ENCODE results near the gene ADGRF1. TPM values are rescaled to one million over a fixed set of nuclear protein-coding genes. Genes with fewer than 3 reads are reported as not detected.

Gene ADGRF1
- total RNA-seq, 1 experiment from 2014 or later, result 39.6 TPM

- H3K27ac ChIP-seq (ENCODE audit: low read depth, low read length), result no peak overlapping the region
- RAD21 ChIA-PET (ENCODE audit: low non-redundant PET in 1 of 2, low total read pairs in 2 of 2, uncharacterized antibody in 2 of 2, unreplicated experiment in 2 of 2), result no interaction called here
- H3K79me2 ChIP-seq (ENCODE audit: insufficient read depth, low read length), result no peaks in the 10 kb centered on the region
- DNase-seq (ENCODE audit: low read depth, low spot score) (no peak), ATAC-seq (no peak)
- TF ChIP-seq POLR2AphosphoS5 (IDR thresholded peaks at IDR 0.05; ENCODE audit: low read depth, low read length), result no peak
- no peak for TF ChIP-seq SRF (IDR thresholded peaks at IDR 0.05; ENCODE audit: low read depth)
- TF ChIP-seq EZH2phosphoT487 (IDR thresholded peaks at IDR 0.05; ENCODE audit: borderline replicate concordance), result no peak
- TF ChIP-seq POLR2A (IDR thresholded peaks at IDR 0.05; ENCODE audit: borderline replicate concordance, extremely low read depth, insufficient read depth, insufficient read length), result no peak
- TF ChIP-seq MAX (IDR thresholded peaks at IDR 0.05), result no peak
- no peak for TF ChIP-seq EGR1 (IDR thresholded peaks at IDR 0.05; ENCODE audit: low read depth)
- TF ChIP-seq FOSL1 (IDR thresholded peaks at IDR 0.05; ENCODE audit: low read depth), result no peak
- TF ChIP-seq ELF1 (IDR thresholded peaks at IDR 0.05; ENCODE audit: borderline replicate concordance, low read depth), result no peak
- no peak for TF ChIP-seq ZFX (IDR thresholded peaks at IDR 0.05)
- no peak for TF ChIP-seq TCF7L2 (IDR thresholded peaks at IDR 0.05; ENCODE audit: borderline replicate concordance, extremely low read depth, insufficient read depth, insufficient read length)
- no peak for TF ChIP-seq RAD21 (IDR thresholded peaks at IDR 0.05; ENCODE audit: low read depth)
- no peaks in the 10 kb centered on the region for H3K9me2 ChIP-seq (ENCODE audit: insufficient read depth)
- H4K20me1 ChIP-seq (ENCODE audit: insufficient read depth), result no peaks in the 10 kb centered on the region
- intact Hi-C loops (cut with micrococcal nuclease), result no loop called here
- H3K9me3 ChIP-seq (ENCODE audit: control insufficient read depth in 1 of 2, insufficient read depth in 1 of 2, low read depth in 1 of 2, low read length in 2 of 2), result no peaks in the 10 kb centered on the region
- H2AFZ ChIP-seq (ENCODE audit: low read depth, low read length, poor library complexity, severe bottlenecking), result no peak overlapping the region
- H3K4me2 ChIP-seq (ENCODE audit: low read length), result no peak overlapping the region
- H3K4me3 ChIP-seq (replicated peaks in 1 of 2; ENCODE audit: low read depth in 1 of 2, low read length in 2 of 2), result no peak overlapping the region
- H3K36me3 ChIP-seq (ENCODE audit: control insufficient read depth in 1 of 2, insufficient read depth in 2 of 2, low read length in 2 of 2), result peaks cover 0 to 27% of the 10 kb centered on the region in 2 experiments; a peak in 2 of 4 replicates
- H3K27me3 ChIP-seq (ENCODE audit: insufficient read depth, low read length), result no peaks in the 10 kb centered on the region
- POLR2A ChIA-PET, result no interaction called here
- no TSS peak for BruUV-seq (replicated peaks)
- H3K4me1 ChIP-seq (ENCODE audit: control insufficient read depth in 1 of 2, insufficient read depth in 2 of 2, low read length in 2 of 2), result no peaks in the 10 kb centered on the region
- CTCF ChIA-PET, result no interaction called here
- H3K9ac ChIP-seq (ENCODE audit: low read length), result no peak overlapping the region
Observed at GRCh38 chr6:47016261-47016660, 25.9 kb downstream of the ADGRF1 start.

- Histone ChIP-seq H3K9ac (ENCODE audit: low read length) (no peak overlapping the region), H3K27me3 (ENCODE audit: insufficient read depth, low read length) (no peaks in the 10 kb centered on the region), H3K27ac (ENCODE audit: low read depth, low read length) (no peak overlapping the region), H3K9me3 (ENCODE audit: control insufficient read depth in 1 of 2, insufficient read depth in 1 of 2, low read depth in 1 of 2, low read length in 2 of 2) (no peaks in the 10 kb centered on the region), H3K4me2 (ENCODE audit: low read length) (no peak overlapping the region), H3K4me1 (ENCODE audit: control insufficient read depth in 1 of 2, insufficient read depth in 2 of 2, low read length in 2 of 2) (no peaks in the 10 kb centered on the region), H3K9me2 (ENCODE audit: insufficient read depth) (no peaks in the 10 kb centered on the region), H2AFZ (ENCODE audit: low read depth, low read length, poor library complexity, severe bottlenecking) (no peak overlapping the region), H3K4me3 (replicated peaks in 1 of 2; ENCODE audit: low read depth in 1 of 2, low read length in 2 of 2) (no peak overlapping the region), H3K79me2 (ENCODE audit: insufficient read depth, low read length) (no peaks in the 10 kb centered on the region), H4K20me1 (ENCODE audit: insufficient read depth) (no peaks in the 10 kb centered on the region), H3K36me3 (ENCODE audit: control insufficient read depth in 1 of 2, insufficient read depth in 2 of 2, low read length in 2 of 2) (peaks cover 0 to 36% of the 10 kb centered on the region in 2 experiments; a peak in 2 of 4 replicates)
- ChIA-PET CTCF (no interaction called here), RAD21 (ENCODE audit: low non-redundant PET in 1 of 2, low total read pairs in 2 of 2, uncharacterized antibody in 2 of 2, unreplicated experiment in 2 of 2) (no interaction called here), POLR2A (no interaction called here)
- intact Hi-C loops (cut with micrococcal nuclease), result no loop called here
- DNase-seq (ENCODE audit: low read depth, low spot score), result no peak
- ATAC-seq, result no peak
- no TSS peak for BruUV-seq (replicated peaks)
- no peak for TF ChIP-seq JUND (IDR thresholded peaks at IDR 0.05)
- TF ChIP-seq CEBPB (IDR thresholded peaks at IDR 0.05; ENCODE audit: low read depth), result no peak
- no peak for TF ChIP-seq ZBTB33 (IDR thresholded peaks at IDR 0.05; ENCODE audit: extremely low read depth, insufficient replicate concordance, low read length)
- no peak for TF ChIP-seq MAX (IDR thresholded peaks at IDR 0.05)
- no peak for TF ChIP-seq ELF1 (IDR thresholded peaks at IDR 0.05; ENCODE audit: borderline replicate concordance, low read depth)
- TF ChIP-seq POLR2A (IDR thresholded peaks at IDR 0.05; ENCODE audit: borderline replicate concordance, extremely low read depth, insufficient read depth, insufficient read length), result no peak
- no peak for TF ChIP-seq CBX3 (IDR thresholded peaks at IDR 0.05; ENCODE audit: low read depth)
- TF ChIP-seq EZH2 (IDR thresholded peaks at IDR 0.05), result no peak
- TF ChIP-seq TCF7L2 (IDR thresholded peaks at IDR 0.05; ENCODE audit: borderline replicate concordance, extremely low read depth, insufficient read depth, insufficient read length), result no peak
- no peak for TF ChIP-seq YY1 (IDR thresholded peaks at IDR 0.05; ENCODE audit: extremely low read depth, insufficient replicate concordance, low read depth, low read length)
- TF ChIP-seq ATF3 (IDR thresholded peaks at IDR 0.05), result no peak
- TF ChIP-seq SIN3A (IDR thresholded peaks at IDR 0.05; ENCODE audit: low read depth), result no peak
- TF ChIP-seq EZH2phosphoT487 (IDR thresholded peaks at IDR 0.05; ENCODE audit: borderline replicate concordance), result no peak
- no peak for TF ChIP-seq POLR2AphosphoS5 (IDR thresholded peaks at IDR 0.05; ENCODE audit: low read depth, low read length)
- TF ChIP-seq ZNF274 (IDR thresholded peaks at IDR 0.05; ENCODE audit: low read depth, low read length), result no peak
- TF ChIP-seq RAD21 (IDR thresholded peaks at IDR 0.05; ENCODE audit: low read depth), result no peak
- TF ChIP-seq FOSL1 (IDR thresholded peaks at IDR 0.05; ENCODE audit: low read depth), result no peak
Observed at GRCh38 chr6:47014401-47014800, 27.7 kb downstream of the ADGRF1 start.
